Kidney (tissue), 14 donors: ENCODE data around the gene DNAJC5G. TPM values are rescaled to one million over a fixed set of nuclear protein-coding genes. Genes with fewer than 3 reads are reported as not detected.

Experiments used
- DNase-seq, 5 donors: peaks; one replicate each; pipeline ENCODE4 v3.0.0-alpha.2; 2013 to 2020
- FAIRE-seq: peaks from 2 replicates; lab custom pipeline; 2012; peaks lifted over from hg19 to GRCh38; lab: Jason Lieb, UNC
- H3K27ac ChIP-seq, 2 donors: one replicate each; pipeline ENCODE4 v1.7.0; 2013; ENCODE audit warnings: low read depth in 2 of 2, low read length in 2 of 2, inconsistent platforms in 1 of 2
- H3K27me3 ChIP-seq: one replicate; pipeline ENCODE4 v1.7.1; 2013; ENCODE audit warnings: low read length, inconsistent platforms; ENCODE audit not compliant: control insufficient read depth, insufficient read depth
- H3K36me3 ChIP-seq, 3 donors: one replicate each; pipeline versions ENCODE4 v1.7.0 to v1.7.1; 2013; ENCODE audit warnings: low read length in 3 of 3, control low read depth in 1 of 3, inconsistent platforms in 1 of 3; ENCODE audit not compliant: insufficient read depth in 3 of 3, control insufficient read depth in 2 of 3
- H3K4me1 ChIP-seq, 3 donors: one replicate each; pipeline versions ENCODE4 v1.7.0 to v1.7.1; 2013; ENCODE audit warnings: low read length in 3 of 3, inconsistent platforms in 1 of 3, low read depth in 1 of 3; ENCODE audit not compliant: control insufficient read depth in 2 of 3, insufficient read depth in 2 of 3
- H3K4me3 ChIP-seq, 3 donors: one replicate each; pipeline versions ENCODE4 v1.7.0 to v1.8.1; 2013; ENCODE audit warnings: low read length in 3 of 3, control low read depth in 1 of 3, inconsistent platforms in 1 of 3
- H3K9ac ChIP-seq, 3 donors: one replicate each; pipeline versions ENCODE4 v1.7.0 to v1.7.1; 2013; ENCODE audit warnings: low read length in 3 of 3, control low read depth in 1 of 3, inconsistent platforms in 1 of 3
- H3K9me3 ChIP-seq, 3 donors: one replicate each; pipeline versions ENCODE4 v1.7.0 to v1.7.1; 2013; ENCODE audit warnings: low read length in 3 of 3, control low read depth in 1 of 3, inconsistent platforms in 1 of 3; ENCODE audit not compliant: control insufficient read depth in 2 of 3, insufficient read depth in 1 of 3
- intact Hi-C: fragments of 100-400 bp; cut with DNase I; formaldehyde crosslinking; loops from one replicate; pipeline ENCODE4 v1.11.1; 2022
- polyA plus RNA-seq: library from polyadenylated mRNA; stranded (reverse); fragments of 350-450 nt; fragmentation: Illumina TruSeq; extraction: RNeasy Lipid Tissue Mini Kit (QIAGEN cat#74804); gene quantifications from one replicate; pipeline ENCODE4 v1.2.3, GENCODE V29; 2014; ENCODE audit warnings: low read depth, low replicate concordance; ENCODE audit not compliant: insufficient read depth
- total RNA-seq: library from RNA; stranded (reverse); fragmentation: NEBNext Ultra II Directional; extraction: Animal tissue kit (Norgen Biotek cat#: 25700); gene quantifications from one replicate; pipeline ENCODE4 v1.2.1, GENCODE V29; 2021
- TF ChIP-seq, protein P1 (sequence below): IDR thresholded peaks from 3 replicates; pipeline ENCODE4 v1.5.1; 2012; ENCODE audit warnings: mild to moderate bottlenecking, moderate library complexity, borderline replicate concordance; ENCODE audit not compliant: insufficient read depth; ENCODE audit errors: extremely low read depth
- donor health status: control.
- donor health status: control.
- donor health status: control.
- donor health status: control.
- donor health status: control.
- donor health status: DM: yes; HTN: yes; CAD: no.
- donor health status: Normal renal cell carcinoma (clear cell type).

DNAJC5G gene
- total and polyA plus RNA-seq, 2 donors from 2014 or later = not detected

DNA sequence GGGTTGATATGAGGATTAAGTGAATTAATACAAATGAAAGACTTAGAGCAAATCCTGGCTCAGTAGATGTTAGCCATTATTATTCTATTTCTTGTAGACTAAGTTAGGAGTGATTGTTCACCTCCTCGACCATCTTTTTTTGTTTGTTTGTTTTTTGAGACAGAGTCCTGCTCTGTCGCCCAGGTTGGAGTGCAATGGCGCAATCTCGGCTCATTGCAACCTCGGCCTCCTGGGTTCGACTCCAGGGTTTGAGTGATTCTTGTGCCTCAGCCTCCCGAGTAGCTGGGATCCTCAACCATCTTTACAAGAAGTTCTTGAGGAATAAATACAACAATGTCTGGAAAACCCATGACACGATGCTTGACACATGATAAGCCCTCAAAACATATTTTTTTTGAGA is 19.7 kb downstream of the DNAJC5G start:
- Histone ChIP-seq H3K27me3 (no peaks in the 10 kb centered on the region), H3K36me3 (no peaks in the 10 kb centered on the region), H3K4me1 (no peaks in the 10 kb centered on the region), H3K4me3 (no peak overlapping the region), H3K9ac (no peak overlapping the region), H3K27ac (no peak overlapping the region), H3K9me3 (no peaks in the 10 kb centered on the region)
- FAIRE-seq (no peak), DNase-seq (no peak)
- intact Hi-C loops = no loop called here
- TF ChIP-seq, protein P1, sequence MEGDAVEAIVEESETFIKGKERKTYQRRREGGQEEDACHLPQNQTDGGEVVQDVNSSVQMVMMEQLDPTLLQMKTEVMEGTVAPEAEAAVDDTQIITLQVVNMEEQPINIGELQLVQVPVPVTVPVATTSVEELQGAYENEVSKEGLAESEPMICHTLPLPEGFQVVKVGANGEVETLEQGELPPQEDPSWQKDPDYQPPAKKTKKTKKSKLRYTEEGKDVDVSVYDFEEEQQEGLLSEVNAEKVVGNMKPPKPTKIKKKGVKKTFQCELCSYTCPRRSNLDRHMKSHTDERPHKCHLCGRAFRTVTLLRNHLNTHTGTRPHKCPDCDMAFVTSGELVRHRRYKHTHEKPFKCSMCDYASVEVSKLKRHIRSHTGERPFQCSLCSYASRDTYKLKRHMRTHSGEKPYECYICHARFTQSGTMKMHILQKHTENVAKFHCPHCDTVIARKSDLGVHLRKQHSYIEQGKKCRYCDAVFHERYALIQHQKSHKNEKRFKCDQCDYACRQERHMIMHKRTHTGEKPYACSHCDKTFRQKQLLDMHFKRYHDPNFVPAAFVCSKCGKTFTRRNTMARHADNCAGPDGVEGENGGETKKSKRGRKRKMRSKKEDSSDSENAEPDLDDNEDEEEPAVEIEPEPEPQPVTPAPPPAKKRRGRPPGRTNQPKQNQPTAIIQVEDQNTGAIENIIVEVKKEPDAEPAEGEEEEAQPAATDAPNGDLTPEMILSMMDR = no peak

DNA sequence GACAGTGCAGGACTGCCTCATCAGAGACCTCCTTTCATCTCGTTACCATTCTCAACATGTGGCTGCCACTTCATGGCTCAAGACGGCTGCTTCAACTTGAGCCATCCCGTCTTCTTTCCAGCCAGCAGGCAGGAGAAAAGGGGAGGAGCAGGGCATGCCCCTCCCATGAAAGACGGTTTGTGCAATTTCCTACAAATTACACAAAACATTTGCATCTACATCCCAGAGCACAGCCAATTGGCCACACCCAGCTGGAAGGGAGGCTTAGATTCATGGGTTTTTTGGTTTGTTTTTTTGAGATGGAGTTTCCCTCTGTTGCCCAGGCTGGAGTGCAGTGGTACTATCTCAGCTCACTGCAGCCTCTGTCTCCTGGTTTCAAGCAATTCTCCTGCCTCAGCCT is 21.2 kb downstream of the DNAJC5G start:
- intact Hi-C loops = no loop called here

DNA sequence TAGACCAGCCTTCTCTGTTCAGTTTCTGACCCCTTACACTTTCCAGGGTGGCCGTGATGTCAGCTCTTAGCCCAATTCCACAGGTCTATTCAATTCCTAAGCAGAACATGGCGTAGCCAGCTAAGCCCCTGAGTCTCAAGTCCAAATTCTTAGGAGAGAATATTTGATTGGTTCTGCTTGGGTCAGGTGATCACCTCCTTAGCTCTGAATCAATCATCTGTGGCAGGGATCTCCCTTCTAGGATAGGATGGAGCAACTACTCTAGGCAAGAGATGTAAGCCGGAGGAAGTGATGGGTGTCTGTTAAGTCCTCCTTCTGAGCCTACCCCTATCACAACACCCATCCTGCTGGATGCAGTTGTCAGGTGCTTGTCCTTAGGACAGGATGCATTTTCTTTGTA is 22.0 kb downstream of the DNAJC5G start:
- H3K4me1 ChIP-seq = no peaks in the 10 kb centered on the region
- no peaks in the 10 kb centered on the region for H3K27me3 ChIP-seq
- no peaks in the 10 kb centered on the region for H3K36me3 ChIP-seq
- no peak overlapping the region for H3K4me3 ChIP-seq
- H3K9me3 ChIP-seq = no peaks in the 10 kb centered on the region
- H3K27ac ChIP-seq = no peak overlapping the region
- FAIRE-seq (no peak), DNase-seq (peak in 1 of 5 donors; percentile 1)
- intact Hi-C loops = no loop called here
- TF ChIP-seq, protein P1 = no peak
- H3K9ac ChIP-seq = no peak overlapping the region

More for the DNA sequence above, 21.2 kb downstream of the DNAJC5G start:
- Histone ChIP-seq H3K9me3 (no peaks in the 10 kb centered on the region), H3K4me3 (no peak overlapping the region), H3K27ac (no peak overlapping the region), H3K9ac (no peak overlapping the region), H3K36me3 (no peaks in the 10 kb centered on the region), H3K4me1 (no peaks in the 10 kb centered on the region), H3K27me3 (no peaks in the 10 kb centered on the region)
- FAIRE-seq (no peak), DNase-seq (peak in 1 of 5 donors; percentile 4)
- TF ChIP-seq, protein P1 = no peak
